ENCODE results near the gene MAP3K7CL.

DNA sequence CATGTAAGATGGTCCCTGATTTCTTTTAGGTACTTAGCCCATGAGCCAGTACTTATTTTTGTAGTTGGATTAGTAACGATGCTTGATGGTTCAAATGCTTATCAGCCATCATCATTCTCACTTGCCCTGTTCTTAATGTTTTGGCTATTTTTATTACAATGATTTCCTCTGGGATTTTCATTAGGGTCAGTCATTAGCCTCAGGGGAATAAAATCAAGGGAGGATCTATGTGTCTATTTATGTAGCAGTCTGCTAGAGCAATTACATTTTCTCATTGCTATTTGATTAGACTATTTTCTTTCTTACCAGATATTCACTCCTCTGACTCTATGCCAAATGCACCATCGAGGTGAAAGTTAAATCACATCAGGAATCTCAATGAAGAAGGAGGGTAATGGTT is 46.1 kb upstream of the MAP3K7CL start:
- TF ChIP-seq, protein P1, sequence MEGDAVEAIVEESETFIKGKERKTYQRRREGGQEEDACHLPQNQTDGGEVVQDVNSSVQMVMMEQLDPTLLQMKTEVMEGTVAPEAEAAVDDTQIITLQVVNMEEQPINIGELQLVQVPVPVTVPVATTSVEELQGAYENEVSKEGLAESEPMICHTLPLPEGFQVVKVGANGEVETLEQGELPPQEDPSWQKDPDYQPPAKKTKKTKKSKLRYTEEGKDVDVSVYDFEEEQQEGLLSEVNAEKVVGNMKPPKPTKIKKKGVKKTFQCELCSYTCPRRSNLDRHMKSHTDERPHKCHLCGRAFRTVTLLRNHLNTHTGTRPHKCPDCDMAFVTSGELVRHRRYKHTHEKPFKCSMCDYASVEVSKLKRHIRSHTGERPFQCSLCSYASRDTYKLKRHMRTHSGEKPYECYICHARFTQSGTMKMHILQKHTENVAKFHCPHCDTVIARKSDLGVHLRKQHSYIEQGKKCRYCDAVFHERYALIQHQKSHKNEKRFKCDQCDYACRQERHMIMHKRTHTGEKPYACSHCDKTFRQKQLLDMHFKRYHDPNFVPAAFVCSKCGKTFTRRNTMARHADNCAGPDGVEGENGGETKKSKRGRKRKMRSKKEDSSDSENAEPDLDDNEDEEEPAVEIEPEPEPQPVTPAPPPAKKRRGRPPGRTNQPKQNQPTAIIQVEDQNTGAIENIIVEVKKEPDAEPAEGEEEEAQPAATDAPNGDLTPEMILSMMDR (IDR thresholded peaks at IDR 0.05) = no peak
- TF ChIP-seq POLR2A (IDR thresholded peaks at IDR 0.05) = no peak
